Measurements from ENCODE around the gene TTLL10. TPM values are rescaled to one million over a fixed set of nuclear protein-coding genes. Genes with fewer than 3 reads are reported as not detected.

TTLL10 gene
- total RNA-seq, 1 experiment from 2014 or later: 0.68 TPM

DNA sequence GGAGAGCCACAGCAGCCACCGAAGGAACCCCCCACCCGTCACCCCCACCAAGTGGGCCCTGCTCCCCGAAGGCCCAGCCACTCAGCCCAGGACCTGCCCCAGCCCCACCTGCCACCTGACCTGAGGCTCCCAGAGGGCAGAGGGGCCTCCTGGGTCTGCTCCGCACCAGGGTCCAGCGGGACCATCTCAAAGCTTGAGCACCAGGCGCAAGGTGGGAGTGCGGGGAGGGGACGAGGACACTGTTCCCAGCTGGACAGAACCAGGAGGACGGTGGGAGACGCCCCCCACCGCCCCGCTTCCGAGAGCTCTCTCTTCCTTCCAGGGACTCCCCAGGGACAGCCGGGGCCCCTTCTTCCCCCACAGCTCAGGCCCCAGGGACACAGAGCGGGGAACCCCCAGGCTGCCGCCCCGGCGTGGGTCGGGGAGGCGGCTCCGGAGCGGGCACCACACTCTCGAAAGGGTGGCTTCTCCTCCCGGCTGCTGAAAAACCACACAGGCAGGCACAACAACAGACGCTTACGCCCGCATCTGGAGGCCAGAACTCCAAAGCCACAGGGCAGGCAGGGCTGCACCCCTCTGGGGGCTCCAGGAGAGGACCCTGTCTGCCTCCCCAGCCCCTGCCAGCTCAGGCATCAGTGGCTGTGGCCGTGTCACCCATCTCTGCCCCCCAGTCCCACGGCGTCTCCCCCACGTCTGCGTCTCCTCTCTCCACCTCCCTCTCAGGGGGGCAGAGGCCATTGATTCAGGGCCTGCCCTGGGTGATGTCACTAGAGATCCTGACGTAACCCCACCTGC is 1.9 kb upstream of the TTLL10 start:
- TF ChIP-seq, protein P1, sequence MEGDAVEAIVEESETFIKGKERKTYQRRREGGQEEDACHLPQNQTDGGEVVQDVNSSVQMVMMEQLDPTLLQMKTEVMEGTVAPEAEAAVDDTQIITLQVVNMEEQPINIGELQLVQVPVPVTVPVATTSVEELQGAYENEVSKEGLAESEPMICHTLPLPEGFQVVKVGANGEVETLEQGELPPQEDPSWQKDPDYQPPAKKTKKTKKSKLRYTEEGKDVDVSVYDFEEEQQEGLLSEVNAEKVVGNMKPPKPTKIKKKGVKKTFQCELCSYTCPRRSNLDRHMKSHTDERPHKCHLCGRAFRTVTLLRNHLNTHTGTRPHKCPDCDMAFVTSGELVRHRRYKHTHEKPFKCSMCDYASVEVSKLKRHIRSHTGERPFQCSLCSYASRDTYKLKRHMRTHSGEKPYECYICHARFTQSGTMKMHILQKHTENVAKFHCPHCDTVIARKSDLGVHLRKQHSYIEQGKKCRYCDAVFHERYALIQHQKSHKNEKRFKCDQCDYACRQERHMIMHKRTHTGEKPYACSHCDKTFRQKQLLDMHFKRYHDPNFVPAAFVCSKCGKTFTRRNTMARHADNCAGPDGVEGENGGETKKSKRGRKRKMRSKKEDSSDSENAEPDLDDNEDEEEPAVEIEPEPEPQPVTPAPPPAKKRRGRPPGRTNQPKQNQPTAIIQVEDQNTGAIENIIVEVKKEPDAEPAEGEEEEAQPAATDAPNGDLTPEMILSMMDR (conservative IDR thresholded peaks at IDR 0.05): no peak
- no peaks in the 10 kb centered on the region for H3K79me1 ChIP-seq (ENCODE audit: insufficient read depth, low read depth, low read length, poor library complexity, severe bottlenecking)

More for the DNA sequence above, 1.9 kb upstream of the TTLL10 start:
- H3K27ac Mint-ChIP-seq: no peak overlapping the region
- Histone ChIP-seq H3K4me2 (ENCODE audit: insufficient read depth, insufficient read length, low read length) (no peak overlapping the region), H3K4me1 (ENCODE audit: insufficient read depth, low read length) (peaks cover under 1% of the 10 kb centered on the region; the same call in 1 of the 2 replicates), H4K20me1 (ENCODE audit: control insufficient read depth, insufficient read depth, insufficient read length) (no peaks in the 10 kb centered on the region), H3K9me3 (ENCODE audit: control insufficient read depth, low read depth, low read length) (no peaks in the 10 kb centered on the region), H4K91ac (ENCODE audit: insufficient read length, low read depth, low read length) (no peak overlapping the region), H3K56ac (ENCODE audit: insufficient read length, low read depth, low read length) (no peak overlapping the region), H4K5ac (ENCODE audit: insufficient read length, low read depth, low read length) (no peak overlapping the region), H3T11ph (ENCODE audit: low read length) (no peak overlapping the region), H3K14ac (ENCODE audit: insufficient read depth, low read length) (no peak overlapping the region), H2BK120ac (ENCODE audit: low read depth, low read length, poor library complexity, severe bottlenecking) (no peak overlapping the region), H3K23ac (ENCODE audit: insufficient read length, low read depth, low read length) (no peak overlapping the region), H3K18ac (ENCODE audit: insufficient read length, low read depth, low read length) (no peak overlapping the region), H3K4ac (ENCODE audit: low read depth, low read length) (no peak overlapping the region; the same call in 1 of the 2 replicates), H2BK15ac (ENCODE audit: low read depth, low read length) (no peak overlapping the region), H3K9ac (ENCODE audit: extremely low read depth, insufficient read length, low read length) (no peak overlapping the region), H3K27ac (ENCODE audit: insufficient read length, low read depth, low read length) (no peak overlapping the region), H4K8ac (replicated peaks; ENCODE audit: insufficient read length, low read depth, low read length) (no peak overlapping the region), H2AFZ (ENCODE audit: low read length) (no peak overlapping the region), H2BK5ac (ENCODE audit: insufficient read length, low read length) (no peak overlapping the region), H2BK20ac (ENCODE audit: low read depth, low read length, poor library complexity, severe bottlenecking) (no peak overlapping the region), H3K27me3 (ENCODE audit: insufficient read depth, low read length) (no peaks in the 10 kb centered on the region), H3K23me2 (ENCODE audit: insufficient read length, low read depth, low read length, poor library complexity, severe bottlenecking) (no peaks in the 10 kb centered on the region), H2BK12ac (ENCODE audit: insufficient read length, low read depth, low read length) (no peak overlapping the region), H3K79me2 (ENCODE audit: insufficient read depth, low read length) (no peaks in the 10 kb centered on the region), H2AK5ac (ENCODE audit: insufficient read length, low read length) (no peak overlapping the region)
- peaks cover 1 to 12% (median 4%) of the 10 kb centered on the region in 3 experiments; a peak in 4 of 7 replicates for H3K36me3 Mint-ChIP-seq (ENCODE audit: insufficient read depth in 1 of 3, low read depth in 3 of 3)
- WGBS (ENCODE audit: extremely low coverage, insufficient read length, low lambda C conversion rate): no CpG with 5 or more reads among the region's 33 CpGs
- no peak overlapping the region for H3K4me3 Mint-ChIP-seq
- H3K27me3 Mint-ChIP-seq (ENCODE audit: low read depth): peaks cover 11% of the 10 kb centered on the region
- H3K9me3 Mint-ChIP-seq: peaks cover 0 to 4% of the 10 kb centered on the region in 2 experiments; a peak in 2 of 5 replicates
- peak; percentile 25 for DNase-seq
- H3K4me1 Mint-ChIP-seq: peaks cover 18 to 31% of the 10 kb centered on the region in 2 experiments

All from H9 (cell line).